Measurements from ENCODE around the gene NOTCH1.

NOTCH1 gene

GRCh38 chr9:136466155-136466541 is 79.7 kb downstream of the NOTCH1 start:
- Mint-ChIP-seq H3K27ac (no peak overlapping the region), H3K4me3 (no peak overlapping the region)
- ATAC-seq, result no peak

GRCh38 chr9:136465500-136466154 is 80.2 kb downstream of the NOTCH1 start:
- ATAC-seq, result no peak
- no peaks in the 10 kb centered on the region for H3K9me3 Mint-ChIP-seq
- H3K27ac Mint-ChIP-seq, result no peak overlapping the region
- no peaks in the 10 kb centered on the region for H3K27me3 Mint-ChIP-seq
- no peaks in the 10 kb centered on the region for H3K4me1 Mint-ChIP-seq
- no peak for DNase-seq
- H3K36me3 Mint-ChIP-seq (ENCODE audit: low read depth), result peaks cover 59% of the 10 kb centered on the region
- no peak overlapping the region for H3K4me3 Mint-ChIP-seq

More at GRCh38 chr9:136466155-136466541, 79.7 kb downstream of the NOTCH1 start:
- Mint-ChIP-seq H3K4me1 (no peaks in the 10 kb centered on the region), H3K9me3 (no peaks in the 10 kb centered on the region), H3K27me3 (no peaks in the 10 kb centered on the region), H3K36me3 (ENCODE audit: low read depth) (peaks cover 55% of the 10 kb centered on the region)
- DNase-seq, result no peak

- Mint-ChIP-seq H3K36me3 (ENCODE audit: low read depth) (peaks cover 55% of the 10 kb centered on the region), H3K27me3 (no peaks in the 10 kb centered on the region), H3K4me3 (no peak overlapping the region), H3K4me1 (no peaks in the 10 kb centered on the region), H3K9me3 (no peaks in the 10 kb centered on the region), H3K27ac (no peak overlapping the region)
- DNase-seq (no peak), ATAC-seq (no peak)
Measured at GRCh38 chr9:136464241-136464640, 81.6 kb downstream of the NOTCH1 start.

- no peaks in the 10 kb centered on the region for H3K9me3 Mint-ChIP-seq
- no peak overlapping the region for H3K4me3 Mint-ChIP-seq
- no peak overlapping the region for H3K27ac Mint-ChIP-seq
- ATAC-seq, result no peak
- H3K27me3 Mint-ChIP-seq, result no peaks in the 10 kb centered on the region
- DNase-seq, result no peak
- H3K4me1 Mint-ChIP-seq, result no peaks in the 10 kb centered on the region
- H3K36me3 Mint-ChIP-seq (ENCODE audit: low read depth), result peaks cover 60% of the 10 kb centered on the region
Measured at GRCh38 chr9:136463578-136463977, 82.3 kb downstream of the NOTCH1 start.

GRCh38 chr9:136462664-136463063 is 83.2 kb downstream of the NOTCH1 start:
- H3K27ac Mint-ChIP-seq, result no peak overlapping the region
- ATAC-seq, result no peak
- no peaks in the 10 kb centered on the region for H3K4me1 Mint-ChIP-seq
- H3K9me3 Mint-ChIP-seq, result no peaks in the 10 kb centered on the region
- no peak for DNase-seq
- no peaks in the 10 kb centered on the region for H3K27me3 Mint-ChIP-seq
- H3K4me3 Mint-ChIP-seq, result no peak overlapping the region
- H3K36me3 Mint-ChIP-seq (ENCODE audit: low read depth), result peaks cover 59% of the 10 kb centered on the region

GRCh38 chr9:136460772-136461325 is 85.0 kb downstream of the NOTCH1 start:
- H3K27me3 Mint-ChIP-seq, result no peaks in the 10 kb centered on the region
- no peak for DNase-seq
- ATAC-seq, result no peak
- H3K4me1 Mint-ChIP-seq, result no peaks in the 10 kb centered on the region
- H3K36me3 Mint-ChIP-seq (ENCODE audit: low read depth), result peaks cover 58% of the 10 kb centered on the region
- no peak overlapping the region for H3K4me3 Mint-ChIP-seq
- no peak overlapping the region for H3K27ac Mint-ChIP-seq
- no peaks in the 10 kb centered on the region for H3K9me3 Mint-ChIP-seq

- Mint-ChIP-seq H3K4me1 (no peaks in the 10 kb centered on the region), H3K27ac (no peak overlapping the region), H3K27me3 (no peaks in the 10 kb centered on the region), H3K4me3 (no peak overlapping the region), H3K9me3 (no peaks in the 10 kb centered on the region), H3K36me3 (ENCODE audit: low read depth) (peaks cover 53% of the 10 kb centered on the region)
- ATAC-seq (no peak), DNase-seq (no peak)
Measured at GRCh38 chr9:136459425-136459824, 86.4 kb downstream of the NOTCH1 start.

- no peaks in the 10 kb centered on the region for H3K4me1 Mint-ChIP-seq
- no peak overlapping the region for H3K27ac Mint-ChIP-seq
- ATAC-seq (no peak), DNase-seq (no peak)
- H3K27me3 Mint-ChIP-seq, result no peaks in the 10 kb centered on the region
- no peaks in the 10 kb centered on the region for H3K9me3 Mint-ChIP-seq
- peaks cover 44% of the 10 kb centered on the region for H3K36me3 Mint-ChIP-seq (ENCODE audit: low read depth)
- H3K4me3 Mint-ChIP-seq, result no peak overlapping the region
Measured at GRCh38 chr9:136457326-136457725, 88.5 kb downstream of the NOTCH1 start.

- H3K27me3 Mint-ChIP-seq, result no peaks in the 10 kb centered on the region
- no peak overlapping the region for H3K27ac Mint-ChIP-seq
- DNase-seq (no peak), ATAC-seq (no peak)
- H3K4me3 Mint-ChIP-seq, result no peak overlapping the region
- H3K9me3 Mint-ChIP-seq, result no peaks in the 10 kb centered on the region
- H3K4me1 Mint-ChIP-seq, result no peaks in the 10 kb centered on the region
- peaks cover 43% of the 10 kb centered on the region for H3K36me3 Mint-ChIP-seq (ENCODE audit: low read depth)
Measured at GRCh38 chr9:136456258-136456657, 89.6 kb downstream of the NOTCH1 start.

GRCh38 chr9:136455043-136456002 is 90.5 kb downstream of the NOTCH1 start:
- H3K27me3 Mint-ChIP-seq, result no peaks in the 10 kb centered on the region
- H3K36me3 Mint-ChIP-seq (ENCODE audit: low read depth), result peaks cover 43% of the 10 kb centered on the region
- ATAC-seq, result peak; percentile 29
- H3K4me1 Mint-ChIP-seq, result no peaks in the 10 kb centered on the region
- no peak overlapping the region for H3K27ac Mint-ChIP-seq
- no peak for DNase-seq
- H3K4me3 Mint-ChIP-seq, result no peak overlapping the region
- no peaks in the 10 kb centered on the region for H3K9me3 Mint-ChIP-seq

- Mint-ChIP-seq H3K4me1 (no peaks in the 10 kb centered on the region), H3K4me3 (no peak overlapping the region), H3K27me3 (no peaks in the 10 kb centered on the region), H3K36me3 (ENCODE audit: low read depth) (peaks cover 47% of the 10 kb centered on the region), H3K9me3 (no peaks in the 10 kb centered on the region), H3K27ac (no peak overlapping the region)
- ATAC-seq, result no peak
- DNase-seq, result no peak
Measured at GRCh38 chr9:136454026-136454796, 91.6 kb downstream of the NOTCH1 start.

- Mint-ChIP-seq H3K36me3 (ENCODE audit: low read depth) (peaks cover 41% of the 10 kb centered on the region), H3K4me3 (no peak overlapping the region), H3K27ac (no peak overlapping the region), H3K9me3 (no peaks in the 10 kb centered on the region), H3K4me1 (no peaks in the 10 kb centered on the region), H3K27me3 (no peaks in the 10 kb centered on the region)
- no peak for DNase-seq
- no peak for ATAC-seq
Measured at GRCh38 chr9:136453326-136453725, 92.5 kb downstream of the NOTCH1 start.

GRCh38 chr9:136451221-136451877 is 94.5 kb downstream of the NOTCH1 start:
- Mint-ChIP-seq H3K27ac (no peak overlapping the region), H3K36me3 (ENCODE audit: low read depth) (peaks cover 45% of the 10 kb centered on the region), H3K4me3 (no peak overlapping the region)

GRCh38 chr9:136448655-136449054 is 97.2 kb downstream of the NOTCH1 start:
- no peaks in the 10 kb centered on the region for H3K4me1 Mint-ChIP-seq
- H3K4me3 Mint-ChIP-seq, result no peak overlapping the region
- ATAC-seq (no peak), DNase-seq (no peak)
- no peaks in the 10 kb centered on the region for H3K27me3 Mint-ChIP-seq
- H3K27ac Mint-ChIP-seq, result no peak overlapping the region
- H3K36me3 Mint-ChIP-seq (ENCODE audit: low read depth), result peaks cover 45% of the 10 kb centered on the region
- no peaks in the 10 kb centered on the region for H3K9me3 Mint-ChIP-seq

More at GRCh38 chr9:136451221-136451877, 94.5 kb downstream of the NOTCH1 start:
- Mint-ChIP-seq H3K9me3 (no peaks in the 10 kb centered on the region), H3K4me1 (no peaks in the 10 kb centered on the region), H3K27me3 (no peaks in the 10 kb centered on the region)
- no peak for ATAC-seq
- no peak for DNase-seq
